ENCODE measurements around the gene RMC1.
A peak's percentile ranks its signal among the peaks of the same experiment; 100 is the strongest.
"Not testable (repeated sequence)": the region's sequence is repeated elsewhere in the genome, so short reads cannot be mapped to it uniquely, and the experiment has no call there.

Gene RMC1

DNA sequence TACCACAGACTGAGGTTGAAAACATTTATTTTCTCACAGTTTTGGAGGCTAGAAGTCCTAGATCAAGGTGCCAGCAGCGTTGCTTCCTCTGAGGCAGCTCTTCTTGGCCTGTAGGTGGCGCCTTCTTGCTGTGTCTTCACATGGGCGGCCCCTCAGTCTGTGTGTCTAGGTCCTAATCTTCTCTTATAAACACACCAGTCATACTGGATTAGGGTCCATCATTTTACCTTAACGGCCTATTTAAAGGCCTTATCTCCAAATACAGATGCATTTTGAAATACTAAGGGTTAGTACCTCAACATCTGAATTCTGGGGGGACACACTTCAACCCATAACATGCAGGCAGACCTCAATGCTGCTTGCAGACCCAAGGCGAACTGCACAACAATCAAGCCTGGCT is 4.4 kb upstream of the RMC1 start:
- peak; percentile 72 for DNase-seq

DNA sequence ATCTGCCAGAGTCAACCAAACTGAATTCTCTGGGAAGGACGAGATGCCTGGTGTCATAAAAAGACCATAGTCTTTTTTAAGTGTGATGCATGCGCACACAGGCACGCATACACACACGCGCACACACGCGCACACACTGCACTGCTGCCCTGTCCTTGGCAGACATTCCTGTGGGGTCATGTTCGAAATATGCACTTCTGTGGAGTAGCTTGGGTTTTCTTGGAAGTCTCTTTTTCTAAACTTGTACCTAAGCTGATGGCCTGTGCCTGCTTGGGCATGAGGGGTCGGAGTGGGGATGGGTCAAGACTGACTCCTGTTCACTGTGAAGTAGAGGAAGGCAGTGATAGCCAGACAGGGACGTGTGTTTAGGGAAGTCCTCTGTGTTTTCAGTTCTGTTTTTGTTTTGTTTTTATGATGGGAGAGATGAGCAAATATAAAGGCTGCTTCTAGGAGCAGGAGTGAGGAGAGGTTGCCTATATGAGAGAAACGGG is 4.0 kb upstream of the RMC1 start:
- DNase-seq = peak; percentile 74

DNA sequence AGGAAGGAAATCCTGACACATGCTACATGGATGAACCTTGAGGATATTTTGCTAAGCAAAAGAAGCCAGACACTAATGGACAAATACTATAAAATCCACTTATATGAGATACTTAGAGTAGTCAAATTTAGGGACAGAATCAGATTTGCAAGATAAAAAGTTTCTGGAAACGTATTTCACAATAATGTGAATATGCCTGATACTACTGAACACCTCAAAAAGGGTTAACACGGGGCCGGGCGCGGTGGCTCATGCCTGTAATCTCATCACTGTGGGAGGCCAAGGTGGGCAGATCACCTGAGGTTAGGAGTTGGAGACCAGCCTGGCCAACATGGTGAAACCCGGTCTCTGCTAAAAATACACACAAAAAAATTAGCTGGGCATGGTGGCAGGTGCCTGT is 1.7 kb upstream of the RMC1 start:
- DNase-seq = no peak

DNA sequence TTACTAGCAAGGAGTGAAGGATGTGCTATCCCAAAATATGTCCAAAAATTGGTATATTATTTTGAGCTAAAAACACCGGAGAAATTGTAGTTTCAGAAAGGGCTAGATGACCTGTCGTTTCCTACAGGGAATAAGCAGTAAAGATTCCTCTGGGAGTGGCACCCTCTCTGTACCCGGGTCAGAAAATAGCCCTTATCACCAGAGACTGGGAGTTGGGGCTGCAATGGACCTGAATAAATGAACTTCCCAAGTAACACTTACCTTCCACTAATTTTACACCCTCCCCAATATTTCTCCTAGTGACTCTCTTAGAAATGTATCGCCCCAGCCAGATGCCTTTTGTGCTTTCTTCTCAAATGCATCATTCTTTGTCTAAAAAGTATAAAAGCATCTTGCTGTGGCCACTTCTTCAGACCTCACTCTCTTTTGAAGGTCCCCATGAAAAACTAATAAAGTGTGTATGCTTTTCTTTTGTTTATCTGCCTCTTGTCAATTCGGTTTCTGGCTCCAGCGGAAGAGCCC is 734 bp upstream of the RMC1 start:
- DNase-seq = no peak

DNA sequence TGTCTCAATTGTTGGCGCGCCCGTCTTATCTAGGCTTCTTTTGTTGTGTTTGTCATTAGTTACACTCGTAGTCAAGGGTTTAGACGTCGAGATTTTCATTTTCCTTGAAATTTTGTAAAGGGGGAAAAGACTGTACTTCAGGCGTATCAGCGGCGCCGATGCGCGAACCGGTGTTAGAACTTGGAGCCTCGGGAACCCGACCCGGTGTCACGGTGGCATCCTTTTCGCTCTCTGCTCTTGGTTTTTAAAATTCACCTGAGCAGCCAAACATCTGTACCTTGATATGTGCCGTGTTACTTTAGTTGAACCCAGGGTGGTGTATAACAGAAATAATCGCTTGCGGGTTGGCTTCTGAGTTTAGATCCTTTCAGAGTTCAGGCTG is 643 bp downstream of the RMC1 start:
- DNase-seq = no peak

DNA sequence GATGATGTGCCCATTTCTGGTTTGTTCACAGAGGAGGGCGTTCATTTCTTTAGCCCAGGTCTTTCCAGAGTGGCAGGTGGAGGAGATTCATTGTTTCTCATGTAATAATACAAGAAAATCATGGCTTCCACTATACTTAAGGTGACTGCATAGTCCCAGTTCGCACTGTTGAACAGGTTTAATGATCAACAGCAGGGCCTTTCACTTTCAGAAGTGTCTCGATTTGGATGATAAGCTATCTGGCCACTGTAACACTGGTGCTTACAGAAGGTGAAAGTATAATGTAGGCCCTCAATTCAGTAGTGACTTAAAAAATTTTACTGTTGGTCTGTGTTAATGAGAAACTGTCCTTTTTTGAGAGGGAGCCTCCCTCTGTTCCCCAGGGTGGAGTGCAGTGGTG is 1.4 kb downstream of the RMC1 start:
- DNase-seq = no peak

DNA sequence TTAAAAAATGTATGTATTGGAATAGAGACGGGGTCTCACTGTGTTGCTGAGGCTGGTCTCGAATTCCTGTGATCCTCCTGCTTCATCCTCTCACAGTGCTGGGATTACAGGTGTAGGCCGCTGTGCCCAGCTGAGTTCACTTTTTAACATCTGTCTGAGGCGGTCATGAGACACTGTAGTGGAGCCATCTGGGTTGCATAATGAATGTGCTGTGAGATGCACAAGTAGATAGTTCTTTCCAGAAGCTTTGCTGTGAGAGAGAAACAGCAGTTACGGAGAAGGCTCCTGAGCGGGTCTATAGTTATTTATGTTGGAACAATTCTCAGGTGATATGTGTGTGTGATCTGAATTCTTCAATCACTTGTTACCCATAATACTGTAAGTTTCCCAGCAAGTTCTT is 3.1 kb downstream of the RMC1 start:
- no peak for DNase-seq

DNA sequence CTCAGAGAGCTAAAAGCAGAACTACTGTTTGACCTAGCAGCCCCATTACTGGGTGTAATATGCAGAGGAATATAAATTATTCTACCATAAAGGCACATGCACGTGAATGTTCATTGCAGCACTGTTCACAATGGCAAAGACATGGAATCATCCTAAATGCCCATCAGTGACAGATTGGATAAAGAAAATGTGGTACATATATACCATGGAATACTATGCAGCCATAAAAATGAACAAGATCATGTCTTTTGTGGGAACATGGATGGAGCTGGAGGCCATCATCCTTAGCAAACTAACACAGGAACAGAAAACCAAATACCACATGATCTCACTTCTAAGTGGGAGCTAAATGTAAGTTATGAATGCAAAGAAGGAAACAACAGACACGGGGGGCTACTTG is 7.6 kb downstream of the RMC1 start:
- DNase-seq = not testable (repeated sequence)

DNA sequence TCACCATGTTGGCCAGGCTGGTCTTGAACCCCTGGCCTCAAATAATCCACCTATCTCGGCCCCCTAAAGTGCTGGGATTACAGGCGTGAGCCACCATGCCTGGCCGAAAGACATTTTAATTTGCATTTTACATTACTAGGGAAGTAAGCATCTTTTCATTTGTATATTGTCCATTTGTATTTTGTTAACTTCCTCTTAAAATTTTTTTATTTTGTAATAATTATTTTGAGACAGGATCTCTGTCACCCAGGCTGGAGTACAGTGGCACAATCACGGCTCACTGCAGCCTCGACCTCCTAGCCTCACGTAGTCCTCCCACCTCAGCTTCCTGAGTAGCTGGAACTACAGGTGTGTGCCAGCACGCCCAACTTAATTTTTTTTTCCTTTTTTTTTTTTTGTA is 8.9 kb downstream of the RMC1 start:
- not testable (repeated sequence) for DNase-seq

DNA sequence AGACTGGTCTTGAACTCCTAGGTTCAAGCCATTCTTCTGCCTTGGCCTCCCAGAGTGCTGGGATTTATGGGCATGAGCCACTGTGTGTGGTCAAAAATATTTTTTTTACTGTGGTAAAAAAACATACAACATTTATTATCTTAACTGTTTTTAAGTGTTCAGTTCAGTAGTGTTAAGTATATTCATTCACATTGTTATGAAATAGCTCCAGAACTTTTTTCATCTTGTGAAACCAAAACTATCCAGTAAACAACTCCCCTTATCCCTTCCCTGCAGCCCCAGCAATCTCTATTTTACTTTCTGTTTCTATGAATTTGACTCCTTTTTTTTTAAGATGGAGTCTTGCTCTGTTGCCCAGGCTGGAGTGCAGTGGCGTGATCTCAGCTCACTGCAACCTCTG is 9.3 kb downstream of the RMC1 start:
- DNase-seq = peak; percentile 48

DNA sequence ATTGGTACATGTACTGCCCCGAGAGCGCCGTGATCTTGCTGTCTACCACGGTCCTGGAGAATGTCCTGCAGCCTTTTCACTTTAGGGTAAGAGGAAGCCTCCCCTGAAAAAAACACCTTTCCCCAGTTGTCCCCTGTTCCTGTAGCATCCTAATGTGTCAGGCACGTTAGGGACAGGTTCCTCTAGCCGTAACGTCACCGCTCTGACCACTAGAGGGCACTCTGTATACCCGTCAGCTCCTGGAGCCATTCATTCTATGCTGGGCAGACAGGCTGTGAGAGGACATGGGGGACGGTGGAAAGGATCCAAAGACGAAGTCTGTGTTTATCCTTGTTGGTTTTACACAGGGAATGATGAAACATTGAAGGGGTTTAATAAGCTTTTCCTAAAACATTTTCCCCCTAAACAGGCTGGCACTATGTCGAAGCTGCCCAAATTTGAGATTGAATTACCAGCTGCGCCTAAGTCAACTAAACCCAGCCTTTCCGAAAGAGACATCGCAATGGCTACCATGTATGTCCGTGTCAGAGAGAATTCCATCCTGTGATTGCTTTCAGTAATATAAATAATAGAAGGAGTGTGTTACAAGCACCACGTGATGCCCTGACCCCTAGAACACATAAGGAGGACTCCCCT is 12.7 kb downstream of the RMC1 start:
- DNase-seq = peak; percentile 67

DNA sequence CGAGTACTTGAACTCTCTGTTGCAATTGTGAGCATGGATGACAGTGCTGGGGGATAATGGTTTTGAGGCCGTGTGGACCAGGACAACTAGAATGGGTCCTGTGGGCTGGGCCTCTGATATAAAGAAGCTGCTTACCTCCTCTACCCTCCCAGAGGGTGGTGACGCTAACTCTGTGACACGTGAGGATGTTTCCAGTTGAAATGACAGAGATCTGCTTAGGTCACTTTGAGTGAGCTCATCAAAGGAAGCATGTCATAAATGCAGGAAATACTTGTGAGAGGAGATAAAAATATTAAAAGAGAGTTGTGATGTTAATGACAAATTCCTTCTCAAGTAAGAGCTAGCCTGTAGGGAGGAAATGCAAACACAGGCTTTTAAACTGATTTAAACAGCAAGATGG is 16.4 kb downstream of the RMC1 start:
- no peak for DNase-seq

DNA sequence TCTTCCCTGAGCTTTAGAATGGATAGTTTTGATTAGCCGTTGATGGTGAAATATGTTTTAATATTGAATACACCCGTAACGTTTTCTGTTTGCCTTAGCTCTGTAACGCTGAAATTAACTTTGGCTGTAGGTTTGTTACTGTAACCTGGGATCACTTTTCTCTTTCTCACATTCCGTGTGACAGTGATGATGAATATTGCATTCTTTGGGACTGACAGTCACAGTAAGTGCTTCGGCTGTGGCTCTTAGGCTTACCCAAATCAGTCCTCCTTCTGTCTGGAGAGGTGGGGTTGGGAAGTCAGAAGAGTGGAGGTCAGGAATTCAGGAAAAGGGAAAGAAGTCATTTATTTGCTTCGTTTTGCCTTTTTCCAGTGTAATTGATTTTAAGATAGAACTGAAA is 18.0 kb downstream of the RMC1 start:
- DNase-seq = no peak

DNA sequence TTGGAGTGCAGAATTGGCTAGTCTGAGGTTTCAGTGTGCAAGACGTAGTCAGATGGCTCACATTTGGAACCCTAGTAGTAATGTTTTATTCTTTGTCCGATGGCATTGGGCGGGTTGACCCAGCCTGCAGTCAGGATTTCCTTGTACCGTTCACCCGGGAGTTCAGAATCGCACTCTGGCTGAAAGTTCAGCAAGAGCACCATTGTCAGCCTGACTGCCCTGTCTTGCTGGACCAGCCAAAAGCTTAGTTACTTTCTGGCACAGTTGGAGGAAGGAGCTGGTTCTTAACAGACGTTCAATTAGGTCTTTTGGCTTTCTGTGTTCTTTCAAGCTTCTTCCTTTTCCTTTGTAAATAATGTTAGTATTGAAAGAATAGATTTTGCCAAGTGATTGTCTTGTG is 18.6 kb downstream of the RMC1 start:
- no peak for DNase-seq

DNA sequence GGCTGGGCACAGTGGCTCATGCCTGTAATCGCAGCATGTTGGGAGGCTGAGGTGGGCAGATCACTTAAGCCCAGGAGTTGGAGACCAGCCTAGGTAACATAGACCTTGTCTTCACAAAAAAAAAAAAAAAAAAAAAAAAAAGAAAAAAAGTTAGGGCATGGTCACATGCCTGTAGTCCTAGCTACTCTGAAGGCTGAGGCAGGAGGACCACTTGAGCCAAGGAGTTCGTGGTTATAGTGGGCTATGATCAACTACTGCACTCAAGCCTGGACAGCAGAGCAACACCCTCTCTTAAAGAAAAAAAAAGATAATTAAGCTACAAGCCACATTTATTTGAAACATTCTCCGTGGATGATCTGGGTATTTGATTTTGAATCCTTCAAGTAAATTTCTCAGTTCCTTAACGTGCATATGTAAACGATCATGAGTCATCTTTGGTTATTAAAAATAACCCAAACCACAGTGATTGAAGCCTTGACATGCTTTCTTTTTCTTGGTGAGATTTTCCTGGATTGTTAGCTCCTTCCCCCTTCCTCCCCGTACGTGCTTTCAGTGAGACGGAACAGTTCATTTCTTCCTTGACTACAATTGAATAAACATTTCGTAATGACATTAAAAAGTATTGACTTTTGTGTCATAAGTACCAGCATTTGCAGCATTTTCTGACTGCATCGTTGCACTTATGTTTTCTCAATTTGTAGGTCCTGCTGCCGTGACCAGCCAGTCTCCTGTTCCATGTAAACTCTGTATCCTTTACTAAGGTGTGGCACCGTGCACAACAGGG is 20.3 kb downstream of the RMC1 start:
- peak; percentile 89 for DNase-seq

DNA sequence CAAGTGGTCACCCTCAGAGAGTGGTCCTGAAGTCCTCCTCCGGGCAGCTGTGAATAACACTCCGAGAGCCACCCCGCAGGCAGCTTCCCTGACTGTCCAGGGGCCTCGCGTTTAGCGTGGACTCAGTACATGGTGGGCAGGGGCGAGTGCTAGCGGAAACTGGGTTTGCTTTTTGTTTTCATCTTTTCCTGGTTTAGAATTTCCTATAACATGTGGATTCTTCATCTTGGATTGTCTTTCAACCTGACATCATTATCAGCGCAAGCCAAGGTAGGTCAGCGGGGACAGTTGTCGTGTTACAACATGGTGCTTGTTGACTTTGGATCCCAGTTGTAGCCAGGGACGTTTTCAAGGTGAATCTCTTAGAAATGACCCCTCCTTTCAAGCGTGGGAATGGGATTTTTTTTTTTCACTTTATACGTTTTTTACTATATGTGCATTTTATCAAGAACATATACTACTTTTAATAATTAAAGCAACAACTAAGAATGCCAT is 20.9 kb downstream of the RMC1 start:
- no peak for DNase-seq

DNA sequence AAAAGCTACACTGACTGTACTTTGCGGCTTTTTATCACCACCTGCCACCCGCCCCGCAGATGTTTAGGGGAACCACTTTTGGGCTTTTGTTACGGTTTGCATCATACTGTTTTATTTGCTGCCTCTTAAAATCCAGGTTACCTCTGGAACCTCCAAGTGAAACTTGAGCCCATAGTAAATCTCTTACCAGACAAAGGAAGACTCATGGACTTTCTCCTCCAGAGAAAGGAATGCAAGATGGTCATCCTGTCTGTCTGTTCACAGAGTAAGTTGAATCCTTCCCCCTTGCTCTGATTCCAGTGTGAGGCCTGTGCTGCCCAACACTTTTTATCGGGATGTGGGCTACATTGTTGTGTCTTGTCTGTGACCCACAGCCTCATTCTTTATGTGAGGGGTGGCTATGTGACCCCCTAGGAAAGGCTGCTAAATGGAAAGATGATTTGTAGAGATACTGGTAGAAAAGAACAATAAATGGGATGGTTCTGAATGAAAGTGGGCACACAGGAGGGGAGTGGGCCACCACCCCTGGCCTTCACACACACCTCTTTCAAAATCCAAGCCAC is 23.3 kb downstream of the RMC1 start:
- no peak for DNase-seq

DNA sequence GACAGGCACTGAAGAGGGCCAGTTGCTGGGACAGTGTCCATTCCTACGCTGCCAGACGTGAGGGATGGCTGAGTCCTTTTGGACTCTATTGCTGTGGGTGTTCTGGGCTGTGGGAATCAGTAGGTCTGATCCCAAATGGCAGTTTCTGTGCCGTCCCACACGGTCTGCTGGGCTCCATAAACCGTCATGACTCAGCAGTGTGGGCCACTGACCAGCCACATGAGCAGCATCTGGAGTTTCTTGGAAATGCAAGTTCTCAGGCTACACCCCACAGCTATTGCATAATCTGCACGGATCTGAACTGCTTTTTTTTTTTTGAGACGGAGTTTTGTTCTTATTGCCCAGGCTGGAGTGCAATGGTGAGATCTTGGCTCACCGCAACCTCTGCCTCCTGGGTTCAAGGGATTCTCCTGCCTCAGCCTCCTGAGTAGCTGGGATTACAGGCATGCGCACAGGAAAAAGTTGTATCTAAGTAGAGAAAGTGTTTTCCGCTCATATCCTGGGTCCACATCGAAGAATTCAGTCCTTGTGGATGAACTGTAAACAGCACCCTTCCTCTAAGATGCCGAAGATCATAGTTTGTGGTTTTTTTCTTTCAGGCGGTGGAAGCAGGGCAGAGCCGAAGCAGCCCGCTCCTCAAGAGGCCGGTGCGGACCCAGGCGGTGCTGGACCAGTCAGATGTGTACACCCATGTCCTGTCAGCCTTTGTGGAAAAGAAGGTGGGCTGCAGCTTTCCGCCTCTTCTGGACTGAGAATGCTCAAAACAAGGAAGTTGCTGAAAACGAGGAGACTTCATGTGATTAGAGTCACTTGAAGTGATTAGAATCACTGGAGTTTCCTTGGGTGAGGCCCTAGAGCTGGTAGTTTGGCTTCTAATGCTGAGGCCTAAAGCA is 25.5 kb downstream of the RMC1 start:
- DNase-seq = peak; percentile 91

DNA sequence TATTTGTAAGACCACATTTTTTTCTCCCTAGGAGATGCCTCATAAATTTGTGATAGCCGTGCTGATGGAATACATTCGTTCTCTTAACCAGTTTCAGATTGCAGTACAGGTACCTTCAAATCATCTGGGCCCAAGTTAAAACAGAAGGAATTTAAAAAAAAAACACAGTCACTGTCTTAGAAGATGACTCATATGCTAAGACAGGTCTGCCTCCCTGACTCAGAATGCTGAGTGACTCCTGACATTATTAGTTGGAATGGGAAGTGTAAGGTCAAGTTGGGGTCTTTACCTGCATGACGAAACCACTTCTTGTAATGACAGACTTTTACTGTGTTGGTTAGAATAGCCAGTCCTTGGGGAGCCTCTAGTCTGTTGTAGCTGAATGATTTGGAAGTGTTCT is 26.3 kb downstream of the RMC1 start:
- DNase-seq = no peak

DNA sequence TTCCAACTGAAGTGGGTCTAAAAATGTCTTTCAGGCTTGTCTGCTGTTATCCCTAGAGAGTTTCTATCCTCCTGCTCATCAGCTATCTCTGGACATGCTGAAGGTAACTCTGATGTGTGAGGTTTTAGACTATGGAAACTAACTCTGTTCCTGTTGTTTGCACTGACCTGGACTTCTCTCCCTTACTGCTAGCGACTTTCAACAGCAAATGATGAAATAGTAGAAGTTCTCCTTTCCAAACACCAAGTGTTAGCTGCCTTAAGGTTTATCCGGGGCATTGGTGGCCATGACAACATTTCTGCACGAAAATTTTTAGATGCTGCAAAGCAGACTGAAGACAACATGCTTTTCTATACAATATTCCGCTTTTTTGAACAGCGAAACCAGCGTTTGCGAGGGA is 26.9 kb downstream of the RMC1 start:
- DNase-seq = peak; percentile 88

DNA sequence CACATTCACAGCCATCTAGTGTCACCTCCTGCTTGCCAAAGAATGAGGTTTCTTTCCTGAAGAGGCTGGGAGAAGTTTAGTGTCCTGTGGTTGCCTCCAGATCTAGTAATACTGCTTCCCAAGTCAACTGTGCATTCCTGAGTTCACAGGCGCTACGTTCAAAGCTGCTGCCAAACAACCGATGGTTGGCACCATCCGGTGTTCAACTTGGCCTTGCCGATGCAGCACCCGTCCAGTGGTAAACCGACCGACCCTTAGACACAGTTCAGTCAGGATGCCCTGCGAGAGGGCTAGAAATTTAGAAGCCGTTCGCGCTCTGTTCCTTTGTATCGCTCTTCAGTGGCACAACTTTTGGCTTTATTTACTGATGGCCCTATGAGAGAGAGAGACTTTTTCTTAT is 28.6 kb downstream of the RMC1 start:
- DNase-seq = no peak

DNA sequence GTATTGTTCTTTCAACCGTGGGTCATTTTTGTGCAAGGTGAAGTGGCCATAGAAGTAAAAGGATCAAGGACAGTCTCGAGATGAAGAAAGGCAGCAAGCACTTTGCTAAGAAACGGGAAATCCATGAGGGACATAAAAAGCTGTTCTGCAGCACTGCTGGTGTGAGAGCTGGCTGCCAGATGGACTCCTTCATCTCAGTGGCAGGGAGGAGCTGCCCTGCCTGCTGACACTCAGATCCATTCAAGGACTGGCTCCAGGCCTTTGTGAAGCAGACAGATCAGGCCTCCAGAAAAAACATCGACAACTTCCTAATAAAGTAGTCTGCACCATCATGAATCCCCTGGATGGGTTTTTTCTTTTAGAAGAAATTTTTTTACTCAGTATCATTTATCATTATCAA is 29.5 kb downstream of the RMC1 start:
- no peak for DNase-seq

DNA sequence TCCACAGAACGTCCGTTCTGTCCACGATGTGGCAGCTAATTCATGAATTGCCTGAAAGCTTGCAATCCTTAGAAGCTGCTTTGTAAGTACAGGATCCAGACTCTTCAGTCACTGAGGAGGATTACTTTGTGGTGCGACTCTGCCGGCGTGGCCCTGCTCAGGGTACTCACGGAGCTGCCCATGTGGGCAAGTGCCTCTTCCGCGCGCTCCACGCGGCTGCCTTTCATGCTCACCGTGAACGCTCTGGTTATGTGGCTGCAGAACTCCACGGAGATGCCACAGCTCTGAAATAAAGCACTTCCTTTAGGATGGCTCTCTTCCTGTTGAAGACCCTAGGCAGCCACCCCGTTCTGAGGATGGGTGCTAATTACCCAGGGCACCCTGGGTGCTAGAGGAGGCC is 31.0 kb downstream of the RMC1 start:
- no peak for DNase-seq

Data from MV-4-11 (cell line).